Brain microvascular endothelial cell (primary cell): ENCODE data around the gene GPER1.

Experiments
- DNase-seq: peaks from one replicate; pipeline ENCODE4 v3.0.0-alpha.2; 2020
- H3K27ac ChIP-seq: fragments of 250-450 bp; sonication (Bioruptor Pico); 2 replicates; pipeline ENCODE4 v1.5.1; 2020; ENCODE audit warnings: mild to moderate bottlenecking, moderate library complexity
- H3K27me3 ChIP-seq: fragments of 250-450 bp; sonication (Bioruptor Pico); replicated peaks from 2 replicates; pipeline ENCODE4 v1.5.1; 2020; ENCODE audit warnings: mild to moderate bottlenecking
- H3K36me3 ChIP-seq: fragments of 250-450 bp; sonication (Bioruptor Pico); replicated peaks from 2 replicates; pipeline ENCODE4 v1.5.1; 2020; ENCODE audit warnings: mild to moderate bottlenecking
- H3K4me3 ChIP-seq: 2 replicates; pipeline ENCODE4 v1.5.1; 2011; ENCODE audit warnings: low read depth, mild to moderate bottlenecking, control low read depth, low read length, moderate library complexity
- CTCF ChIP-seq: IDR thresholded peaks from 2 replicates; pipeline ENCODE4 v1.5.1; 2011; ENCODE audit warnings: low read depth, mild to moderate bottlenecking, moderate library complexity, low read length, control low read depth, inconsistent platforms; ENCODE audit errors: missing control alignments
- in situ Hi-C: cut with HindIII; loops from 2 replicates; pipeline ENCODE4 v1.10.0; 2017; ENCODE audit warnings: low sequenced_read_pairs, low pct_ligation_motif_present

Gene GPER1

GRCh38 chr7:1053002-1053411 is 34.9 kb upstream of the GPER1 start:
- H3K36me3 ChIP-seq, result no peaks in the 10 kb centered on the region
- no peak for TF ChIP-seq CTCF
- H3K27me3 ChIP-seq, result no peaks in the 10 kb centered on the region
- in situ Hi-C loops, result no loop called here
- no peak overlapping the region for H3K4me3 ChIP-seq
- DNase-seq, result no peak
- no peak overlapping the region for H3K27ac ChIP-seq

GRCh38 chr7:1053816-1054370 is 34.0 kb upstream of the GPER1 start:
- Histone ChIP-seq H3K36me3 (no peaks in the 10 kb centered on the region), H3K27me3 (no peaks in the 10 kb centered on the region), H3K4me3 (no peak overlapping the region), H3K27ac (no peak overlapping the region)
- in situ Hi-C loops, result no loop called here
- TF ChIP-seq CTCF, result no peak
- no peak for DNase-seq

GRCh38 chr7:1054438-1054837 is 33.5 kb upstream of the GPER1 start:
- in situ Hi-C loops, result no loop called here
- H3K4me3 ChIP-seq, result no peak overlapping the region
- no peaks in the 10 kb centered on the region for H3K27me3 ChIP-seq
- no peak overlapping the region for H3K27ac ChIP-seq
- H3K36me3 ChIP-seq, result no peaks in the 10 kb centered on the region
- no peak for DNase-seq
- TF ChIP-seq CTCF, result no peak

GRCh38 chr7:1054861-1055450 is 33.0 kb upstream of the GPER1 start:
- Histone ChIP-seq H3K27ac (no peak overlapping the region), H3K36me3 (no peaks in the 10 kb centered on the region), H3K27me3 (no peaks in the 10 kb centered on the region), H3K4me3 (no peak overlapping the region)
- DNase-seq, result no peak
- in situ Hi-C loops, result no loop called here
- TF ChIP-seq CTCF, result no peak

GRCh38 chr7:1055491-1055955 is 32.4 kb upstream of the GPER1 start:
- DNase-seq, result no peak

More at GRCh38 chr7:1055491-1055955, 32.4 kb upstream of the GPER1 start:
- H3K4me3 ChIP-seq, result no peak overlapping the region
- H3K27ac ChIP-seq, result no peak overlapping the region
- no peaks in the 10 kb centered on the region for H3K27me3 ChIP-seq
- in situ Hi-C loops, result no loop called here
- no peaks in the 10 kb centered on the region for H3K36me3 ChIP-seq
- TF ChIP-seq CTCF, result no peak
